Measurements from ENCODE around the gene PSRC1.
A peak's percentile ranks its signal among the peaks of the same experiment; 100 is the strongest.

Gene PSRC1

GRCh38 chr1:109271458-109271857 is 11.5 kb downstream of the PSRC1 start:
- DNase-seq: no peak

DNA sequence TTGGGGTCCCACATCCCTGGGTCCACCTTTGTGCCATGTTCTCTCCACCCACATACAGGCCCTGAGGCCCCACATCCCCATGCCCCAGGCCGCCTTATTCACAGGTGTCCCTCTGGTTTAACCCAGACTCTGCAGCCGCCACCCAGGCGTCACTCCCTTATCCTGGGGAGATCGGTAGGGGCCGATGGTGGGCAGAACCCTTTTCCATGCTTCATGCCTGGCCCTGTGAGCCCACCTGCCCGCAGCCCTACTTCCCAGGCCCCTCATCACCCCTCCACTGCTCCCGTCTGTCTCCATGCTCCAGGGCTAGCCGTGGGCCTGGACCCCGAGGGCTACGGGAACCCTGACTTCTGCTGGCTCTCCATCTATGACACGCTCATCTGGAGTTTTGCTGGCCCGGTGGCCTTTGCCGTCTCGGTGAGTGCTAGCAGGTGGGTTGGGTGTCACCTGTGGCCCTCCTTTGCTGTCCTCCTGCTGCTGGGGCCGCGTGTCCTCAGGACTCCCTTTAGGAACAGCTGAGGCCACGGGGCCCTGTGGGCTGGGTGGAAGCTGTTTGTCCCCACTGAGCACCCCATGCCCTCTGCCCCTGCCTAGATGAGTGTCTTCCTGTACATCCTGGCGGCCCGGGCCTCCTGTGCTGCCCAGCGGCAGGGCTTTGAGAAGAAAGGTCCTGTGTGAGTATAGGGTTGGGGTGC is 12.2 kb downstream of the PSRC1 start:
- DNase-seq: no peak

- no peak for DNase-seq
These were observed 12.8 kb downstream of the PSRC1 start for GRCh38 chr1:109269981-109270622.

DNA sequence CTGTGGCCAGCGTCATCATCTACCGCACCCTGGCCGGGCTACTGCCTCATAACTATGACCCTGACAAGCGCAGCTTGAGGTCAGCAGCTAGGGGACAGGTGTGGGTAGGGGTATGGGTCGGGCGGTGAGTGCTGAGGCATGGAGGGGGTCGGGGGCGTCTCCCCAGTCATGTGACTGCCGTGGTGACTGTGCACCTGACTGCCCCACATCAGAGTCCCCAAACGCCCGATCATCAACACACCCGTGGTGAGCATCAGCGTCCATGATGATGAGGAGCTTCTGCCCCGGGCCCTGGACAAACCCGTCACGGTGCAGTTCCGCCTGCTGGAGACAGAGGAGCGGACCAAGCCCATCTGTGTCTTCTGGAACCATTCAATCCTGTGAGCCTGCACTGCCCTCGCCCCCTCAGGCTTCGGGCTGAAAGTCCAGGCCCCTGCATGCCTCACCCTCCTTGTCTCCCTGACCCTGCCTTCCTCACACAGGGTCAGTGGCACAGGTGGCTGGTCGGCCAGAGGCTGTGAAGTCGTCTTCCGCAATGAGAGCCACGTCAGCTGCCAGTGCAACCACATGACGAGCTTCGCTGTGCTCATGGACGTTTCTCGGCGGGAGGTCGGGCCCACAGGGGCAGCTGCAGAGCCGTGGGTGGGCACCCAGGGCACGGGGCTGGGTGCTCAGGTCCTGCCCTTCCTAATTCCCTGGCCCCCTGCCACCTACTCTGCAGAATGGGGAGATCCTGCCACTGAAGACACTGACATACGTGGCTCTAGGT is 13.5 kb downstream of the PSRC1 start:
- DNase-seq: no peak

- no peak for DNase-seq
These were observed 14.3 kb downstream of the PSRC1 start for GRCh38 chr1:109268431-109269211.

GRCh38 chr1:109267743-109268300 is 15.1 kb downstream of the PSRC1 start:
- DNase-seq: no peak

DNA sequence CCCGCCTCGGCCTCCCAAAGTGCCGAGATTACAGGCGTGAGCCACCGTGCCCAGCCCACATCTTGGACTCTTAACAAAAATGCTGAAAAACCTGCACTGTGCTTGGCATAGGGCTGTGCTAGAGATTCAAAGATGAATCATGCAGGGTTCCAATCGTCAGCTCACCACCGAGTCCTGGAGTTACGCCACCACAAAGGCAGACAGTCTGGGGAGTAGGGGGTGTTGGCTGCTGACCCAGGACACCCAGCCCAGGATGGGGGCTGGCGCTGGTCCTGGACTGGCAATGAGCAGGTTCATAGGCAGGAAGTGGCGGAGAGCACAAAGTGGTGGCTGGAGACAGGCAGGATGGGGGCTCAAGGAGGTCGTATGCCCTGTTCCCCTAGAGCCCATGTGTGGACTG is 16.0 kb downstream of the PSRC1 start:
- DNase-seq: no peak

DNA sequence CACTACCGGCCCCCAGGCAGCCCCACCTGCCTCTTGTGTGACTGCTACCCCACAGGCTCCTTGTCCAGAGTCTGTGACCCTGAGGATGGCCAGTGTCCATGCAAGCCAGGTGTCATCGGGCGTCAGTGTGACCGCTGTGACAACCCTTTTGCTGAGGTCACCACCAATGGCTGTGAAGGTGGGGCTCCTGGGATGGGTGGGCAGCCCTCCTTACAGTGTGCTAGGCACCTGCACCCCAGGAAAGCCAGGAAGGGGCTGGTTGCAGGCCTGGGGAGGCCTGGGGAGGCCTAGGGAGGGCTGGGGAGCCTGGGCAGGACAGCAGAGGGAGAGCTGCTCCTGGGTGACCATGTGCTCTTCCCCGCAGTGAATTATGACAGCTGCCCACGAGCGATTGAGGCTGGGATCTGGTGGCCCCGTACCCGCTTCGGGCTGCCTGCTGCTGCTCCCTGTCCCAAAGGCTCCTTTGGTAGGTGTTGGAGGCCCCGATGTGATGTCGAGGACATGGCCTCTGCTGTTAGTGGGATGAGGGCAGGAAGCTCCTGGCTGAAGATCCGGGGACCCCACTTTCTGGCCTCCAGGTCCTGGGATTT is 17.1 kb downstream of the PSRC1 start:
- no peak for DNase-seq

DNA sequence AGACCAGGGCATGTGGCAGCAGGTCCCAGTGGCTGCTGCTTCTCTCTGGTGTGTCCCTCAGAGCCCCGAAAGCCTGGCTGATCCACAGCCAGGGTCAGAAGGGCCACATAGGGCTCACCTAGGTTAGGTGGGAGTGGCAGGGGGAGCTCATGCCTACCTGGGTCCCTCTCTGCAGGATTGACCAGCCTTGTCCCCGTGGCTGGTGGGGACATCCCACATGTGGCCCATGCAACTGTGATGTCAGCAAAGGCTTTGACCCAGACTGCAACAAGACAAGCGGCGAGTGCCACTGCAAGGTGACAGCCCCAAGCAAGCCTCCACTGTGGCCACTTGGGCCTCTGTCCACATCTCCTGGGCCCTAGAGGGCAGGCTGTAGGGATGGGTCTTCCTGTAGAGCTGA is 17.9 kb downstream of the PSRC1 start:
- DNase-seq: no peak

- DNase-seq: no peak
These were observed 18.6 kb downstream of the PSRC1 start for GRCh38 chr1:109264379-109264755.

DNA sequence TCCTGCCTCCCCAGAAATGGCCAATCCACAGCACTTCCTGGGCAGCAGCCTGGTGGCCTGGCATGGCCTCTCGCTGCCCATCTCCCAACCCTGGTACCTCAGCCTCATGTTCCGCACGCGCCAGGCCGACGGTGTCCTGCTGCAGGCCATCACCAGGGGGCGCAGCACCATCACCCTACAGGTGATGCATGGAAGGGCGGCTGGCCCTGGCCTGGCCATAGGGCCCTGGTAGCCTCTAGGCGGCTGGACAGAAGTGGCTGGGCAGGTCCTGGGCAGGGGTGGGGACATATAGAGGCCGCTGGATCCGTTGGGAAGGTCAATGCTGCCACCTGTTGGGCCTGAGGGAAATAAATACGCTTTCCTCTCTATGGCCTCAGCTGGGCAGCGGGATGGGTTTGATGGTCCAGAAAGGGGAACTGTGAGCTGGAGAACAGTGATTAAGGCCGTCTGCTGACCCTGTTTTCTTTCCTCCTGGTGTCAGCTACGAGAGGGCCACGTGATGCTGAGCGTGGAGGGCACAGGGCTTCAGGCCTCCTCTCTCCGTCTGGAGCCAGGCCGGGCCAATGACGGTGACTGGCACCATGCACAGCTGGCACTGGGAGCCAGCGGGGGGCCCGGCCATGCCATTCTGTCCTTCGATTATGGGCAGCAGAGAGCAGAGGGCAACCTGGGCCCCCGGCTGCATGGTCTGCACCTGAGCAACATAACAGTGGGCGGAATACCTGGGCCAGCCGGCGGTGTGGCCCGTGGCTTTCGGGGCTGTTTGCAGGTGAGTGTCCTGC is 19.2 kb downstream of the PSRC1 start:
- peak; percentile 66 to 87 for DNase-seq

GRCh38 chr1:109263234-109263596 is 19.7 kb downstream of the PSRC1 start:
- no peak for DNase-seq

DNA sequence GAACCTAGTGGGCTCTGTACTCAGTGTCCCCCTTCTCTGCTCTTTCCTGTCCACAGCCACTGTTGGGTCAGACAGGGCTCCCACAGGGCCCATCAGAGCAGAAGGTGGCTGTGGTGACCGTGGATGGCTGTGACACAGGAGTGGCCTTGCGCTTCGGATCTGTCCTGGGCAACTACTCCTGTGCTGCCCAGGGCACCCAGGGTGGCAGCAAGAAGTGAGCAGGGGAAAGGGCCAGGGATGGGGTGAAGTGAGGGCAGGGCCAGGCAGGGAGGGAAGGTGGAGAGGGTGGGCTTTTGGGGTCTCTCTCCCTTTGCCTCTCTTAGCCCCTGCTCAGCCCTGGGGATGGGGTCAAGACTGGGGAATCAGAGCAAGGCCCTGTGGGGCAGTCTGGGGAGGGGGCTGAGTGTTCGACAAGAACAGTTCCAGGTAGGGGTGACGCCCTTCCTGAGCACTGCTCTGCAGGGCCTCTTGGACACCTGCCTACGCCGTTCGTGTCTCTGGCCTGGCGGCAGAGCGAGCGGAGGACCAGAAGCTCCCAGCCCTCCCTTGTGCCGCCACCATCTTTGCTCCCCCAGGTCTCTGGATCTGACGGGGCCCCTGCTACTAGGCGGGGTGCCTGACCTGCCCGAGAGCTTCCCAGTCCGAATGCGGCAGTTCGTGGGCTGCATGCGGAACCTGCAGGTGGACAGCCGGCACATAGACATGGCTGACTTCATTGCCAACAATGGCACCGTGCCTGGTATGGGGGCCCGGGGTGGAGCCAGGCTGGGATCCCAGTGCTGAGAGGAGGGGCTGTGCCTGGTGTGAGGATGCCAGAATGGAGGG is 20.5 kb downstream of the PSRC1 start:
- DNase-seq: no peak

DNA sequence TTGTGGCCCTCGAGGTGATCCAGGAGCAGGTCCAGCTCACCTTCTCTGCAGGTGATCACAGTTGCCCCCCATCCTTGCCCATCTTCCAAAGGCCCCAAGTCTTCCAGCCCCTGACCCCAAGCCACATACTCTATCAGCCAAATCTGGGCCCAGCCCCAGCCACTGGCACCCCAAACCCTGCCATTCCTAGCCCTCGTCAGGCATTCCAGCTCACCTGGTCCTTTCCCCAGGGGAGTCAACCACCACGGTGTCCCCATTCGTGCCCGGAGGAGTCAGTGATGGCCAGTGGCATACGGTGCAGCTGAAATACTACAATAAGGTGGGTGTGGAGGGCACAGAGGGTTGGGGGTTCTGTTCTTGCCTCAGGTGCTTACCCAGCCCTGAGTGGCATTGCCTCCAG is 21.4 kb downstream of the PSRC1 start:
- DNase-seq: no peak

GRCh38 chr1:109261006-109261405 is 21.9 kb downstream of the PSRC1 start:
- no peak for DNase-seq

GRCh38 chr1:109259674-109260557 is 23.0 kb downstream of the PSRC1 start:
- no peak for DNase-seq

DNA sequence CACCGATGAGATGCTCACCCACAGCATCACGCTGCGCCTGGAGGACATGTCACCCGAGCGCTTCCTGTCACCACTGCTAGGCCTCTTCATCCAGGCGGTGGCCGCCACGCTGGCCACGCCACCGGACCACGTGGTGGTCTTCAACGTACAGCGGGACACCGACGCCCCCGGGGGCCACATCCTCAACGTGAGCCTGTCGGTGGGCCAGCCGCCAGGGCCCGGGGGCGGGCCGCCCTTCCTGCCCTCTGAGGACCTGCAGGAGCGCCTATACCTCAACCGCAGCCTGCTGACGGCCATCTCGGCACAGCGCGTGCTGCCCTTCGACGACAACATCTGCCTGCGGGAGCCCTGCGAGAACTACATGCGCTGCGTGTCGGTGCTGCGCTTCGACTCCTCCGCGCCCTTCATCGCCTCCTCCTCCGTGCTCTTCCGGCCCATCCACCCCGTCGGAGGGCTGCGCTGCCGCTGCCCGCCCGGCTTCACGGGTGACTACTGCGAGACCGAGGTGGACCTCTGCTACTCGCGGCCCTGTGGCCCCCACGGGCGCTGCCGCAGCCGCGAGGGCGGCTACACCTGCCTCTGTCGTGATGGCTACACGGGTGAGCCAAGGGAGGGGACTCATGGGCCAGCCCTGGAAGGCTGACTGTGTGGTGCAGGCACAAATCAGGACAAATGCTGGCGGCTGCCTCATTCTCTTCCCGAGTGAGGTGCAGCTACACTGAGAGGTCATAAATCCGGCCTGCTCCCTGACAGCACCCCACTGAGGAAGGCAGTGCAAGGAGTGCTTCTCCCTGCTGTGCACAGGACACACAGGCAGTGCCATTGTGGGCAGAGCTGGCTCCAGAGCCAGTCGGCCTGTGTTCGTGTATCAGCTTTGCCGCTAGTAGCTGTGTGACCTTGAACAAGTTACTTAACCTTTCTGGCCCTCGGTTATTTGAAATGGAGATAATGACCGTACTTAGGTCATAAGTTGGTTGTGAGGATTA is 24.2 kb downstream of the PSRC1 start:
- no peak for DNase-seq

GRCh38 chr1:109257682-109258421 is 25.1 kb downstream of the PSRC1 start:
- no peak for DNase-seq
